Pancreas (tissue), 10 donors: Measurements from ENCODE around the gene NHERF1. TPM values are rescaled to one million over a fixed set of nuclear protein-coding genes. Genes with fewer than 3 reads are reported as not detected.
A peak's percentile ranks its signal among the peaks of the same experiment; 100 is the strongest.

Experiments
- ATAC-seq, 4 donors: fragments of 200-7000 bp; cut with Tn5 transposase; one replicate each; pipeline versions ENCODE4 v1.8.0 to v1.9.1; 2020; ENCODE audit warnings: mild to moderate bottlenecking in 4 of 4, moderate library complexity in 4 of 4
- DNase-seq, 6 donors: peaks; one replicate each; pipeline ENCODE4 v3.0.0-alpha.2; 2020
- FAIRE-seq: peaks from 2 replicates; lab custom pipeline; 2012; peaks lifted over from hg19 to GRCh38; lab: Jason Lieb, UNC
- H3K27ac ChIP-seq, 4 donors: fragments of 200-600 bp; sonication (generic); 1 replicate in 3 of 4; 2 replicates in 1 of 4; pipeline versions ENCODE4 v1.5.0 to v1.8.0; 2020
- H3K27me3 ChIP-seq, 4 donors: fragments of 200-600 bp; one replicate each; pipeline ENCODE4 v1.8.0; 2021
- H3K36me3 ChIP-seq, 3 donors: fragments of 200-600 bp; sonication (generic) in 1 of 3; one replicate each; pipeline versions ENCODE4 v1.5.0 to v1.8.0; 2020 to 2021
- H3K4me1 ChIP-seq, 3 donors: fragments of 200-600 bp; one replicate each; pipeline ENCODE4 v1.8.0; 2021
- H3K4me3 ChIP-seq, 4 donors: fragments of 200-600 bp; sonication (generic) in 2 of 4; one replicate each; pipeline versions ENCODE4 v1.5.0 to v1.8.0; 2020 to 2021
- H3K9me3 ChIP-seq, 4 donors: fragments of 200-600 bp; one replicate each; pipeline ENCODE4 v1.8.0; 2021
- CTCF ChIP-seq, 4 donors: fragments of 200-600 bp; sonication (generic) in 3 of 4; IDR thresholded peaks; one replicate each; pipeline versions ENCODE4 v1.5.0 to v1.8.0; 2021; ENCODE audit warnings: antibody characterized with exemption in 4 of 4
- WGBS, 2 donors: extraction: QIAGEN DNeasy Blood & Tissue Kit; methylation state at CpG; one replicate each; pipeline ENCODE4 v1.1.7; 2013; 5-methylcytosine and 5-hydroxymethylcytosine counted together
- intact Hi-C, 3 donors: fragments of 100-400 bp; cut with DNase I; formaldehyde crosslinking; loops; one replicate each; pipeline versions ENCODE4 v1.11.1 to v1.14.2; 2022
- polyA plus RNA-seq, 2 donors: library from polyadenylated mRNA; stranded (reverse); fragments of 200-250 nt; gene quantifications; one replicate each; pipeline ENCODE4 v1.2.3, GENCODE V29; 2013
- total RNA-seq, 6 donors: library from RNA; stranded (reverse); fragmentation: NEBNext Ultra II Directional in 4 of 6; extraction: Animal tissue kit (Norgen Biotek cat#: 25700) in 4 of 6; gene quantifications; one replicate each; pipeline versions ENCODE4 v1.2.1 to v1.2.4, GENCODE V29; 2021 to 2023
- donor health status: healthy with polysubstance abuse.
- donor health status: DM: no; HTN: no; CAD: no; lungs with moderate emphysema.
- donor health status: DM: no; HTN: no; CAD: no.
- donor health status: control.
- donor health status: control.
- donor health status: Bipolar disorder and iron deficiency.
- donor health status: DM: yes; HTN: yes; CAD: no.
- donor health status: DM: no; HTN: no; CAD: no.
- donor health status: DM: no; HTN: no; CAD: no.
- donor health status: DM: yes; HTN: yes; CAD: no.

The NHERF1 gene
- total RNA-seq (10 to 100 TPM; 40.1 to 78.5 (median 55.9) TPM), polyA plus RNA-seq (10 to 100 TPM; 48.9 to 91.9 TPM)

DNA sequence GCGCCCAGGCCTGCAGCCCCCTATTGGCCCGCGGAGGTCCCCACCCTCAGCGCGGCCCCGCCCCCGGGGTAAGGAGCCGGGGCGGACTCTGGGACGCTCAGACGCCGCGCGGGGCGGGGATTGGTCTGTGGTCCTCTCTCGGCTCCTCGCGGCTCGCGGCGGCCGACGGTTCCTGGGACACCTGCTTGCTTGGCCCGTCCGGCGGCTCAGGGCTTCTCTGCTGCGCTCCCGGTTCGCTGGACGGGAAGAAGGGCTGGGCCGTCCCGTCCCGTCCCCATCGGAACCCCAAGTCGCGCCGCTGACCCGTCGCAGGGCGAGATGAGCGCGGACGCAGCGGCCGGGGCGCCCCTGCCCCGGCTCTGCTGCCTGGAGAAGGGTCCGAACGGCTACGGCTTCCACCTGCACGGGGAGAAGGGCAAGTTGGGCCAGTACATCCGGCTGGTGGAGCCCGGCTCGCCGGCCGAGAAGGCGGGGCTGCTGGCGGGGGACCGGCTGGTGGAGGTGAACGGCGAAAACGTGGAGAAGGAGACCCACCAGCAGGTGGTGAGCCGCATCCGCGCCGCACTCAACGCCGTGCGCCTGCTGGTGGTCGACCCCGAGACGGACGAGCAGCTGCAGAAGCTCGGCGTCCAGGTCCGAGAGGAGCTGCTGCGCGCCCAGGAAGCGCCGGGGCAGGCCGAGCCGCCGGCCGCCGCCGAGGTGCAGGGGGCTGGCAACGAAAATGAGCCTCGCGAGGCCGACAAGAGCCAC lies at the start of gene NHERF1:
NHERF1 (plus strand) TSS at position 100 of the 750 bp plus-strand sequence; CDS start at position 319, 219 bp downstream.
- intact Hi-C loops = loop anchor here in 1 of 3 donors (10.0 kb wide), 1 partner anchor 116 kb away; no protein-coding TSS in a partner anchor
- Histone ChIP-seq H3K27me3 (no peaks in the 10 kb centered on the region), H3K4me3 (peak within 1 kb of the TSS; percentile 55 to 98 (median 88)), H3K9me3 (no peaks in the 10 kb centered on the region), H3K36me3 (no peaks in the 10 kb centered on the region), H3K4me1 (peaks cover 18 to 28% (median 24%) of the 10 kb centered on the region in 3 donors), H3K27ac (peak within 1 kb of the TSS; percentile 88 to 97 (median 95))
- FAIRE-seq = no peak
- peak; percentile 77 to 84 (median 82) for ATAC-seq
- 0% methylated on average over 60 to 90 of the region's 90 CpGs for WGBS, 2 donors
- peak in 1 of 4 donors; percentile 14 for TF ChIP-seq CTCF (IDR thresholded peaks at IDR 0.05)
- peak; percentile 93 to 99 (median 96) for DNase-seq

- no peaks in the 10 kb centered on the region for H3K9me3 ChIP-seq
- no peak for TF ChIP-seq CTCF (IDR thresholded peaks at IDR 0.05)
- no peak overlapping the region for H3K4me3 ChIP-seq
- no peak overlapping the region for H3K27ac ChIP-seq
- FAIRE-seq = no peak
- ATAC-seq = no peak
- WGBS, 2 donors = 66 to 73% methylated on average over 9 of the region's 9 CpGs
- no peaks in the 10 kb centered on the region for H3K36me3 ChIP-seq
- H3K27me3 ChIP-seq = no peaks in the 10 kb centered on the region
- intact Hi-C loops = no loop called here
- H3K4me1 ChIP-seq = no peaks in the 10 kb centered on the region
- no peak for DNase-seq
Measured at GRCh38 chr17:74699236-74699635, 49.2 kb upstream of the NHERF1 start.

DNA sequence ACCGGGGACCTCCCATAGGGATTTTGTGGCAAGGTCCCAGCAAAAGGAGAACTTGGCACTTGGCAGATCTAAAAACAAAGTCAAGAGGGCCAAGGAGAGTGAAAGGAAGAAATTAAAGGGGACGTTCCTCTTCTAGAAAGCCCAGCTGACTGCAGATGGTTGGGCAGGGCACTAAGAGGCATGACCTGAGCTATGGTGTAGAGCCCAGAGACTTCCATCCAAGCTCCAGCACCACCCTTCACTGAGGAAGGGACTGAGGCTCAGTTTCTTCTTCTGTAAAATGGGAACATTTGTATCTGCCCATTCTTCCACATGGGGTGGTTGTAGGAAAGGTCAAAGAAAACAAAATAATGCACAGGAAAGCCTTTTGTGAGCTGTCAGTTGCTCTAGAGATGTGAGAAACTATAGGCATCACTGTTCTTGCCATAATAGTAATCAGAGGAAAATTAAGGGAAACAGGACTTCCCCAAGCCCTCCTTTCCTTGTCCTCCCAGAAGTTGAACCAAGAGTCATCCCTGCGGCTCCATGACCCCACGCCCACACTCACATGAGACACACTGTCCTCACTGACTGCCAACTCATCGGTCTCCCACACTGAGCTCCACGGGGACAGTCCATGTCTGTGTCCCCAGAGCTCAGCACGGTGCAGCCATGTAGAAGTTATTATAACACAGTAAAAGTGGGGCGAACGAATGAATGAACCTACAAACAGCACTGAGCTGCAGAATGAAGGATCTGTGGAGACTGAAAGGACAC lies 46.1 kb upstream of the NHERF1 start:
- Histone ChIP-seq H3K9me3 (no peaks in the 10 kb centered on the region), H3K4me3 (no peak overlapping the region), H3K27ac (no peak overlapping the region), H3K36me3 (no peaks in the 10 kb centered on the region), H3K4me1 (no peaks in the 10 kb centered on the region), H3K27me3 (no peaks in the 10 kb centered on the region)
- DNase-seq (no peak), FAIRE-seq (no peak), ATAC-seq (peak in 2 of 4 donors; percentile 32 to 42)
- 56 to 71% methylated on average over 9 of the region's 9 CpGs for WGBS, 2 donors
- no peak for TF ChIP-seq CTCF (IDR thresholded peaks at IDR 0.05)
- intact Hi-C loops = no loop called here

DNA sequence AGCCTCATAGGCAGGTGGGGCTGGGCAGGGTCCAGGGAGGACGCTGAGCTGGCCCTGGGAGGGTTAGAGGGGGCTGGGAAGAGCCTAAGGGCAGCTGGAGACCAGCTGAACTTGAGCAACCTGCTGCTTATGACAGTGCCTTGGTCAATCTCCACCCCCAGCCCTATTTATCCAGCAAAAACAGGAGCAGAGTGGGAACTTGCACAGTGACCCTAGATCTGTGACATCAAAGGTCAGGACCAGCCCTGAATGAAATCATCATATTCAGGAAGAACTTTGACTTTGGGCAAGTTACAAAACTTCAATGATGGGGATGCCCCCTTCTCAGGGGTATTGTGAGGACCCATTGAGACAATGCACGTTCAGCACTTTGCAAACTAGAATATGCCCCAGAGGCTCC lies 45.1 kb upstream of the NHERF1 start:
- no peak for TF ChIP-seq CTCF (IDR thresholded peaks at IDR 0.05)
- no peaks in the 10 kb centered on the region for H3K36me3 ChIP-seq
- H3K27me3 ChIP-seq = no peaks in the 10 kb centered on the region
- intact Hi-C loops = no loop called here
- no peak overlapping the region for H3K4me3 ChIP-seq
- no peak overlapping the region for H3K27ac ChIP-seq
- DNase-seq (no peak), ATAC-seq (no peak), FAIRE-seq (no peak)
- no peaks in the 10 kb centered on the region for H3K4me1 ChIP-seq
- no peaks in the 10 kb centered on the region for H3K9me3 ChIP-seq
- 40 to 63% methylated on average over 2 of the region's 2 CpGs for WGBS, 2 donors
